IMR-90 (cell line): ENCODE measurements around the gene CIC. TPM values are rescaled to one million over a fixed set of nuclear protein-coding genes. Genes with fewer than 3 reads are reported as not detected.

Experiments used
- ATAC-seq: fragments of 200-7000 bp; cut with Tn5 transposase; 2 replicates; pipeline ENCODE4 v1.9.1; 2020; ENCODE audit warnings: low read depth, mild to moderate bottlenecking, moderate library complexity
- BruUV-seq: library from RNA; stranded (reverse); fragments of 400-500 nt; replicated peaks from 2 replicates; lab custom pipeline; 2021; lab: Mats Ljungman, UMichigan
- CTCF ChIA-PET: fragments of 300-600 bp; formaldehyde crosslinking; extraction: SDS; loops from one replicate; lab custom pipeline; 2021; ENCODE audit warnings: antibody characterized with exemption; lab: Yijun Ruan, JAX
- POLR2A ChIA-PET: fragments of 300-600 bp; sonication (Branson Sonifier 250); formaldehyde crosslinking; loops from one replicate; lab custom pipeline; 2022; ENCODE audit warnings: antibody characterized with exemption; ENCODE audit not compliant: unreplicated experiment; lab: Charles Lee
- DNase-seq: peaks from one replicate; pipeline ENCODE4 v3.0.0; 2013
- H2AFZ ChIP-seq: replicated peaks from 2 replicates; pipeline ENCODE3; 2013; ENCODE audit warnings: low read length, mild to moderate bottlenecking; ENCODE audit not compliant: poor library complexity
- H2AK5ac ChIP-seq: 2 replicates; pipeline ENCODE4 v1.6.1; 2013; ENCODE audit warnings: low read depth, low read length, inconsistent platforms
- H2AK9ac ChIP-seq: replicated peaks from 2 replicates; pipeline ENCODE3; 2013; ENCODE audit warnings: mild to moderate bottlenecking, low read depth, low read length, moderate library complexity; ENCODE audit not compliant: poor library complexity
- H2BK120ac ChIP-seq: 2 replicates; pipeline ENCODE4 v1.6.1; 2013; ENCODE audit warnings: low read depth, low read length, inconsistent platforms
- H2BK15ac ChIP-seq: 3 replicates; pipeline ENCODE4 v1.6.1; 2013; ENCODE audit warnings: low read depth, low read length, inconsistent platforms
- H2BK20ac ChIP-seq: 2 replicates; pipeline ENCODE4 v1.6.1; 2013; ENCODE audit warnings: low read depth, mild to moderate bottlenecking, inconsistent platforms, low read length, moderate library complexity
- H2BK5ac ChIP-seq: 2 replicates; pipeline ENCODE4 v1.6.1; 2013; ENCODE audit warnings: mild to moderate bottlenecking, low read depth, low read length, inconsistent platforms; ENCODE audit not compliant: poor library complexity, severe bottlenecking
- H3K14ac ChIP-seq: replicated peaks from 2 replicates; pipeline ENCODE4 v1.6.1; 2013; ENCODE audit warnings: low read depth, low read length, inconsistent platforms
- H3K18ac ChIP-seq: 2 replicates; pipeline ENCODE4 v1.6.1; 2013; ENCODE audit warnings: low read depth, low read length, control low read depth
- H3K23ac ChIP-seq: 2 replicates; pipeline ENCODE4 v1.6.1; 2013; ENCODE audit warnings: low read depth, low read length, inconsistent platforms
- H3K27ac ChIP-seq: 2 replicates; pipeline ENCODE4 v1.5.1; 2013; ENCODE audit warnings: mild to moderate bottlenecking, control low read depth, low read length; ENCODE audit not compliant: insufficient read depth
- H3K27me3 ChIP-seq: 2 replicates; pipeline ENCODE4 v1.6.1; 2013; ENCODE audit warnings: low read length; ENCODE audit not compliant: control insufficient read depth, insufficient read depth
- H3K36me3 ChIP-seq: 2 replicates; pipeline ENCODE4 v1.6.1; 2013; ENCODE audit warnings: low read length, mixed read lengths; ENCODE audit not compliant: control insufficient read depth, insufficient read depth
- H3K4ac ChIP-seq: 2 replicates; pipeline ENCODE4 v1.6.1; 2013; ENCODE audit warnings: low read depth, low read length, inconsistent platforms
- H3K4me1 ChIP-seq: 2 replicates; pipeline ENCODE4 v1.6.1; 2013; ENCODE audit warnings: low read length, mixed read lengths; ENCODE audit not compliant: control insufficient read depth, insufficient read depth
- H3K4me2 ChIP-seq: 2 replicates; pipeline ENCODE4 v1.6.1; 2013; ENCODE audit warnings: low read depth, mild to moderate bottlenecking, control low read depth, low read length, moderate library complexity
- H3K4me3 ChIP-seq: 2 replicates; pipeline ENCODE4 v1.5.1; 2013; ENCODE audit warnings: low read depth, mild to moderate bottlenecking, control low read depth, low read length, moderate library complexity; ENCODE audit not compliant: insufficient read depth
- H3K56ac ChIP-seq: 2 replicates; pipeline ENCODE4 v1.6.1; 2013; ENCODE audit warnings: low read length, inconsistent platforms; ENCODE audit not compliant: insufficient read depth; ENCODE audit errors: extremely low read depth
- H3K79me1 ChIP-seq, 2 experiments: 2 replicates each; pipeline ENCODE4 v1.6.1; 2013; ENCODE audit warnings: low read length in 2 of 2, inconsistent platforms in 1 of 2, low read depth in 1 of 2
- H3K9ac ChIP-seq: 2 replicates; pipeline ENCODE4 v1.6.1; 2013; ENCODE audit warnings: low read depth, low read length, control low read depth
- H3K9me1 ChIP-seq: 2 replicates; pipeline ENCODE4 v1.6.1; 2013; ENCODE audit warnings: low read length, inconsistent platforms; ENCODE audit not compliant: insufficient read depth
- H3K9me3 ChIP-seq: 2 replicates; pipeline ENCODE4 v1.6.1; 2013; ENCODE audit warnings: low read length; ENCODE audit not compliant: control insufficient read depth, insufficient read depth
- H4K20me1 ChIP-seq: 2 replicates; pipeline ENCODE4 v1.6.1; 2013; ENCODE audit warnings: low read length, inconsistent platforms; ENCODE audit not compliant: insufficient read depth
- H4K5ac ChIP-seq: 2 replicates; pipeline ENCODE4 v1.6.1; 2013; ENCODE audit warnings: mild to moderate bottlenecking, low read depth, low read length, control low read depth
- H4K8ac ChIP-seq, 2 experiments: 2 replicates each; pipeline ENCODE4 v1.6.1; 2013; ENCODE audit warnings: low read depth in 2 of 2, low read length in 2 of 2, control low read depth in 1 of 2, inconsistent platforms in 1 of 2
- H4K91ac ChIP-seq: 2 replicates; pipeline ENCODE4 v1.6.1; 2013; ENCODE audit warnings: low read depth, low read length, inconsistent platforms; ENCODE audit not compliant: insufficient read depth
- CEBPB ChIP-seq: IDR thresholded peaks from 2 replicates; pipeline ENCODE4 v1.6.1; 2012; ENCODE audit warnings: low read depth, low read length, improper control_type of control experiment
- CHD1 ChIP-seq: IDR thresholded peaks from 2 replicates; pipeline ENCODE4 v1.6.1; 2012; ENCODE audit warnings: low read depth, low read length, improper control_type of control experiment
- CTCF ChIP-seq: conservative IDR thresholded peaks from 2 replicates; pipeline ENCODE4 v1.5.1; 2012; ENCODE audit warnings: mild to moderate bottlenecking, low read depth, low read length, improper control_type of control experiment
- ELK1 ChIP-seq: fragments of 150-350 bp; IDR thresholded peaks from 2 replicates; pipeline ENCODE4 v1.6.1; 2016; ENCODE audit warnings: low read depth, mild to moderate bottlenecking, low read length, moderate library complexity, borderline replicate concordance
- FOS ChIP-seq: fragments of 150-350 bp; IDR thresholded peaks from 2 replicates; pipeline ENCODE4 v1.6.1; 2016; ENCODE audit warnings: low read depth, low read length
- MAFK ChIP-seq: IDR thresholded peaks from 2 replicates; pipeline ENCODE4 v1.6.1; 2012; ENCODE audit warnings: low read depth, low read length, improper control_type of control experiment
- MAZ ChIP-seq: IDR thresholded peaks from 2 replicates; pipeline ENCODE4 v1.6.1; 2012; ENCODE audit warnings: low read depth, mild to moderate bottlenecking, low read length, improper control_type of control experiment, moderate library complexity, borderline replicate concordance
- NFE2L2 ChIP-seq: fragments of 150-350 bp; IDR thresholded peaks from 2 replicates; pipeline ENCODE4 v1.6.1; 2016; ENCODE audit warnings: low read depth, mild to moderate bottlenecking, low read length
- POLR2A ChIP-seq: IDR thresholded peaks from 2 replicates; pipeline ENCODE4 v1.6.1; 2012; ENCODE audit warnings: mild to moderate bottlenecking, low read depth, low read length
- RAD21 ChIP-seq: IDR thresholded peaks from 2 replicates; pipeline ENCODE4 v1.6.1; 2012; ENCODE audit warnings: low read length, improper control_type of control experiment
- RCOR1 ChIP-seq: IDR thresholded peaks from 2 replicates; pipeline ENCODE4 v1.6.1; 2012; ENCODE audit warnings: mild to moderate bottlenecking, low read length, improper control_type of control experiment; ENCODE audit not compliant: insufficient replicate concordance
- SMC3 ChIP-seq: fragments of 150-350 bp; IDR thresholded peaks from 2 replicates; pipeline ENCODE4 v1.6.1; 2016; ENCODE audit warnings: low read depth, mild to moderate bottlenecking, antibody characterized with exemption, low read length, moderate library complexity
- USF2 ChIP-seq: fragments of 150-350 bp; IDR thresholded peaks from 2 replicates; pipeline ENCODE4 v1.6.1; 2017; ENCODE audit warnings: mild to moderate bottlenecking, antibody characterized with exemption, low read length, low read depth
- WGBS, 2 experiments: methylation state at CpG; one replicate each; pipeline versions ENCODE4 v1.1.5 to v1.1.7; 2013; ENCODE audit warnings: missing lambda C conversion rate in 2 of 2; ENCODE audit not compliant: insufficient read length in 1 of 2; ENCODE audit errors: extremely low coverage in 2 of 2; 5-methylcytosine and 5-hydroxymethylcytosine counted together
- dilution Hi-C: fragments of 300-500 bp; cut with HindIII; formaldehyde crosslinking; loops from one replicate; pipeline ENCODE4 v1.14.3; 2018; ENCODE audit warnings: low sequenced_read_pairs; ENCODE audit not compliant: unreplicated experiment
- in situ Hi-C: fragments of 300-500 bp; cut with MboI; formaldehyde crosslinking; loops from 3 replicates; pipeline ENCODE4 v1.14.3; 2019; ENCODE audit warnings: low sequenced_read_pairs, inconsistent platforms, mixed read lengths
- intact Hi-C: fragments of 100-400 bp; cut with micrococcal nuclease; formaldehyde crosslinking; loops from 2 replicates; pipeline ENCODE4 v1.10.0; 2022
- polyA plus RNA-seq, 3 experiments: library from polyadenylated mRNA; depleted of rRNA; stranded (reverse); fragments of >200 nt; gene quantifications; 2 replicates each; pipeline ENCODE4 v1.2.3, GENCODE V29; 2012; ENCODE audit warnings: low replicate concordance in 1 of 3
- total RNA-seq: library from RNA; depleted of rRNA; stranded (reverse); fragments of >200 nt; gene quantifications from 2 replicates; pipeline ENCODE4 v1.2.3, GENCODE V29; 2012

Gene CIC
- total and polyA plus RNA-seq, 2 of the 4 experiments (the other 2 are of a cell fraction): 1.8 to 23.2 TPM

GRCh38 chr19:42325896-42326771 is 57.1 kb downstream of the CIC start:
- Histone ChIP-seq H3K27ac (peak overlapping the region; percentile 30), H3K4me3 (peak overlapping the region; percentile 78), H3K9me3 (no peaks in the 10 kb centered on the region), H2AFZ (peak overlapping the region; percentile 91), H3K23ac (peak overlapping the region; percentile 12; the same call in 1 of the 2 replicates), H4K91ac (no peak overlapping the region), H3K18ac (no peak overlapping the region; the same call in 1 of the 2 replicates), H3K79me1 (peaks cover 16 to 53% of the 10 kb centered on the region in 2 experiments), H2BK20ac (no peak overlapping the region), H3K56ac (peak overlapping the region; percentile 63), H3K4me2 (peak overlapping the region; percentile 69), H2AK9ac (peak overlapping the region; percentile 35), H3K27me3 (peaks cover 26% of the 10 kb centered on the region), H4K20me1 (peaks cover 14% of the 10 kb centered on the region; the same call in 1 of the 2 replicates), H4K8ac (peak overlapping the region in 1 of 2 experiments; percentile 71; a peak in 1 of 4 replicates), H3K9me1 (peaks cover 2% of the 10 kb centered on the region; the same call in 1 of the 2 replicates), H3K36me3 (no peaks in the 10 kb centered on the region), H2BK120ac (no peak overlapping the region), H3K14ac (peak overlapping the region; percentile 78), H4K5ac (no peak overlapping the region; the same call in 1 of the 2 replicates), H2BK5ac (no peak overlapping the region), H3K9ac (peak overlapping the region; percentile 79), H3K4me1 (peaks cover 4% of the 10 kb centered on the region), H2AK5ac (0 out of 2 replicates have a peak overlapping the region, but pooled peaks have one; percentile 20), H3K4ac (peak overlapping the region; percentile 62), H2BK15ac (no peak overlapping the region)
- ChIA-PET POLR2A (no interaction called here), CTCF (no interaction called here)
- BruUV-seq: TSS peak; percentile 99
- DNase-seq (no peak), ATAC-seq (peak; percentile 28)
- in situ Hi-C loops: loop anchor here (10.0 kb wide), 1 partner anchor 191 kb away; the partner anchor contains the start of gene POU2F2
- intact Hi-C loops: loop anchor here (1.0 kb wide), 2 partner anchors 80 to 218 kb away; no protein-coding TSS in a partner anchor
- WGBS, 2 experiments: 0% methylated on average over 13 of the region's 37 CpGs; no CpG with 5 or more reads in 1 of the 2 experiments
- dilution Hi-C loops: no loop called here
- TF ChIP-seq FOS: no peak
- TF ChIP-seq CHD1: no peak
- TF ChIP-seq CTCF: no peak
- TF ChIP-seq MAFK: no peak
- TF ChIP-seq NFE2L2: no peak
- no peak for TF ChIP-seq CEBPB
- TF ChIP-seq USF2: no peak
- TF ChIP-seq POLR2A: no peak; the same call in 1 of the 2 replicates
- TF ChIP-seq SMC3: no peak
- TF ChIP-seq RAD21: no peak
- TF ChIP-seq MAZ: no peak
- no peak for TF ChIP-seq RCOR1
- no peak for TF ChIP-seq ELK1
